Stimulated activated CD8-positive, alpha-beta memory T cell treated with anti-CD3 and anti-CD28 coated beads, Interleukin-7, amount 100 ng/mL, for 4 hours (primary cell): ENCODE measurements around the gene TAX1BP3.

Source experiments
- DNase-seq, 2 donors: peaks; one replicate each; pipeline ENCODE4 v3.0.0-alpha.2; 2020; ENCODE audit warnings: low read depth in 2 of 2

TAX1BP3 gene

GRCh38 chr17:3688027-3688553 is 19.7 kb upstream of the TAX1BP3 start:
- no peak for DNase-seq

- no peak for DNase-seq
These were observed 16.8 kb upstream of the TAX1BP3 start for GRCh38 chr17:3685174-3685573.

GRCh38 chr17:3683054-3683511 is 14.7 kb upstream of the TAX1BP3 start:
- peak; percentile 30 to 33 for DNase-seq

GRCh38 chr17:3682033-3682432 is 13.7 kb upstream of the TAX1BP3 start:
- DNase-seq, result no peak

GRCh38 chr17:3681565-3681964 is 13.2 kb upstream of the TAX1BP3 start:
- no peak for DNase-seq

GRCh38 chr17:3681057-3681456 is 12.7 kb upstream of the TAX1BP3 start:
- DNase-seq, result no peak

- no peak for DNase-seq
These were observed 11.3 kb upstream of the TAX1BP3 start for GRCh38 chr17:3679531-3680126.

- DNase-seq, result no peak
These were observed 10.6 kb upstream of the TAX1BP3 start for GRCh38 chr17:3678821-3679530.

- no peak for DNase-seq
These were observed 9.9 kb upstream of the TAX1BP3 start for GRCh38 chr17:3678095-3678820.

- no peak for DNase-seq
These were observed 7.5 kb upstream of the TAX1BP3 start for GRCh38 chr17:3675886-3676285.

- DNase-seq, result no peak
These were observed 4.2 kb upstream of the TAX1BP3 start for GRCh38 chr17:3672571-3672970.

GRCh38 chr17:3669548-3669947 is 1.2 kb upstream of the TAX1BP3 start:
- DNase-seq, result no peak

GRCh38 chr17:3669085-3669347 is 638 bp upstream of the TAX1BP3 start:
- no peak for DNase-seq

- no peak for DNase-seq
These were observed 756 bp downstream of the TAX1BP3 start for GRCh38 chr17:3667366-3668278.

GRCh38 chr17:3666516-3666915 is 1.9 kb downstream of the TAX1BP3 start:
- no peak for DNase-seq

- DNase-seq, result no peak
These were observed 2.5 kb downstream of the TAX1BP3 start for GRCh38 chr17:3665834-3666233.

- DNase-seq, result no peak
These were observed 5.0 kb downstream of the TAX1BP3 start for GRCh38 chr17:3663102-3664011.

- DNase-seq, result no peak
These were observed 8.0 kb downstream of the TAX1BP3 start for GRCh38 chr17:3660311-3660891.

- DNase-seq, result no peak
These were observed 8.8 kb downstream of the TAX1BP3 start for GRCh38 chr17:3659541-3660111.
